Stimulated activated CD4-positive, alpha-beta T cell treated with anti-CD3 and anti-CD28 coated beads, Interleukin-1b, Interleukin-23, amount 100 ng/mL, for 24 hours (primary cell): ENCODE results near the gene CCNYL1.
"Not testable (repeated sequence)": the region's sequence is repeated elsewhere in the genome, so short reads cannot be mapped to it uniquely, and the experiment has no call there.

ENCODE experiments used
- DNase-seq, 4 experiments: peaks; one replicate each; pipeline ENCODE4 v3.0.0-alpha.2; 2020; ENCODE audit warnings: low read depth in 4 of 4, low spot score in 1 of 4

Gene CCNYL1

DNA sequence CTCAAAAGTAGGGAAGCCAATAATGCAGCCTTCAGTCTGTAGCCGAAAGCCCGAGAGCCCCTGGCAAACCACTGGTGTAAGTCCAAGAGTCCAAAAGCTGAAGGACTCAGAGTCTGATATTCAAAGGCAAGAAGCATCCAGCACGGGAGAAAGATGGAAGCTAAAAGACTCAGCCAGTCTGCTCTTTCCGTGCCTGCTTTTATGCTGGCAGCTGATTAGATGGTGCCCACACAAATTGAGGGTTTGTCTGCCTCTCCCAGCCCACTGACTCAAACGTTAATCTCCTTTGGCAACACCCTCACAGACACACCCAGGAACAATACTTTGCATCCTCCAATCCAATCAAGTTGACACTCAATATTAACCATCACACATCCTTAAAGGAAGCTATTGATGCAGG, 14.5 kb upstream of the CCNYL1 start:
- not testable (repeated sequence) for DNase-seq

DNA sequence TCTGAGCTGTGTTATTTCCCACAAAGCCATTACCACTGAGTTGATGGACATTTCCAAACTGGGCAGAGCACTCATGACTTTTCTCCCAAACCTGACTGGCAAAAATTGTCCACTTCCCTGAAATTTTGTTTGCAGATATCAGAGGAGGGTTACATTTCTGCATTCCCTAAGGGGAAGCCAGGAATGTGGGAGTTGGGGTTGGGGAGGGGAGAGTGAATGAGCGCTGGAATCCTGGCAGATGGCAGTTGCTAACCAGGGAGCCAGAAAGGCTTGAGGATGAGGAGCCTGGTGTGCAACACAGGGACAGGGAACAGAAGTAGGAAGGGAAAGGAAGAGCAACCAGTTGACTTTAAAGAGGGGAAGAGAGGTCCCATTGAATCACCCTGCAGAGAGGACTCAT, 14.0 kb upstream of the CCNYL1 start:
- DNase-seq, result no peak

DNA sequence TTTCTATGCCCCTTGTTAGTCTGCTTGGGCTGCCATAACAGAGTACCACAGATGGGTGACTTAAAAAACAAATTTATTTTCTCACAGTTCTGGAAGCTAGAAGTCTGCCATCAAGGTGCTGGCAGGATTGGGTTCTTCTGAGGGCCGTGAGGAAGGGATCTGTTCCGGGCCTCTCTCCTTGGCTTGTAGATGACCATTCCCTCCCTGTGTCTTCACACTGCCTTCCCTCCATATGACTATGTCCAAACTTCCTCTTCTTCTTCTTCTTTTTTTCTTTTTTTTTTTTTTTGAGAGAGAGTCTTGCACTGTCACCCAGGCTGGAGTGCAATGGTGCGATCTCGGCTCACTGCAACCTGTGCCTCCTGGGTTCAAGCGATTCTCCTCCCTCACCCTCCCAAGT, 13.1 kb upstream of the CCNYL1 start:
- no peak for DNase-seq

- DNase-seq, result no peak
Measured at GRCh38 chr2:207704078-207704477, 7.4 kb upstream of the CCNYL1 start.

DNA sequence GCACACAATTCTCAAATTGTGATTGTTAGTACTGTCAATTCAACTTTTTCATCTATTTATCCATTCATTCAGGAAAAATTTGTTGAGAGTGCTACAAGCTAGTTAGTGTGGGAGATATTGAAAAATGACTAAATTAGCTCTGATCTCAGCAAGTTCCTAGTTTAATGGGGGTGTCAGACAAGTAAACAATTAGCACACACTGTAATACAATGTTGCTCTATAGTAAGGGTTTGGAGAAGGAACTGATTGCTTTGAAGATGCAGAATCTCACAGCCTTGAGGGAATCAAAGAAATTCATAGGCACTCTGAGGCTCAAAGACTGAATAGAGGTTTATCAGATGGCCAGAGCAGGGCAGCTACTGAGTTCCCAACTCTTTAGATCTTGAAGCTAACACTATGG, 6.8 kb upstream of the CCNYL1 start:
- DNase-seq, result no peak

- no peak for DNase-seq
Measured at GRCh38 chr2:207706936-207707860, 4.2 kb upstream of the CCNYL1 start.

- DNase-seq, result peak; percentile 9 to 31 (median 20)
Measured at GRCh38 chr2:207711750-207712530, 500 bp downstream of the CCNYL1 start.

DNA sequence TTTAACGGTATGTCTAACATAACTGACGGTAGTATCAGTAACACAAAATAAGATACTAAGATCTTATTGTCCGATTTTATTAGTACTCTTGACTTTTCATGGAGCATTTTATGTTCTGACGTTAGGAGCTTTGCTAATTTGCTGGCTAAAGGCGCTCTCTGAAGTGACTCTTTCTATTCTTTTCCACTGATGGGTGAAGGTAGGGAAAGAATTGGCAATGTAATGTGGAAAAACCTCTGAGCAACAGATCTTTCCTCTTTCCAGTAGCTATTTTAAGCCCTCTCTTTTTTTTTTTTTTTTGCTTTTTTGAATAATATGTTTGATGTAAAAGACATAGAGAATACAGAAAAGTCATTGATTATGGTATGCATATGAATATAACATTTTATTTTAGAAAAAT, 4.6 kb downstream of the CCNYL1 start:
- DNase-seq, result no peak

DNA sequence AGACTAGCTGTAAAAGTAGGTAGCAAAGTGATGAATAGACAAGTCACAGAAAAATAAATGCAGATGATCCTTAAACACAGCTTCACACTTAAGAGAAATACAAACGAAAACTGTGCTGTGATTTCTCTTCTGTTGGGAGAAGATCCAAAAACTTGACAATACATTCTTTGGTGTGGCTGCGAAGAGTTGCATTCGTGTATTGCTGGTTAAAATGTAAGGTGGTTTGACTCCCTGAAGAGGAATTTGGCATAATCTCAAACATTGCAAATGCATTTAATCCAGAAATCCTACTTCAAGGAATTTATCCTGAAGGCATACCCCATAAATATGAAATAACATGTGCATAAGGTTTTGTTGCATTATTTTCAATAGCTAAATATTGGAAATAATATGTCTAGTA, 7.1 kb downstream of the CCNYL1 start:
- no peak for DNase-seq

DNA sequence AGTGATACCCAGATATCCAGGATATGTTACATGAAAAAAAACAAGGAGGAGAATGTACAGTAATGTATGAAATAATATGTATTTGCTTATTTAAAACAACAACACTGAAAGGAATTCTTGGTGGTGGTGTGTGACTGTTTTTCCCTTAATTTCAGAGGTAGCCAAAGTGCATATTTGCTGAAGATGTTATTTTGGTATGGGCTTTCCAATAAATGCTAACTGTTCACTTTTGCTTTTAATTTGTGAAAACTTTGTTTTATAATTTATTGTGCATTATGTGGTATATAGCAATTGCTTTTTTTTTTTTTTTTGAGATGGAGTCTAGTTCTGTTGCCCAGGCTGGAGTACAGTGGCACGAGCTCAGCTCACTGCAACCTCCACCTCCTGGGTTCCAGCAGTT, 7.6 kb downstream of the CCNYL1 start:
- no peak for DNase-seq

DNA sequence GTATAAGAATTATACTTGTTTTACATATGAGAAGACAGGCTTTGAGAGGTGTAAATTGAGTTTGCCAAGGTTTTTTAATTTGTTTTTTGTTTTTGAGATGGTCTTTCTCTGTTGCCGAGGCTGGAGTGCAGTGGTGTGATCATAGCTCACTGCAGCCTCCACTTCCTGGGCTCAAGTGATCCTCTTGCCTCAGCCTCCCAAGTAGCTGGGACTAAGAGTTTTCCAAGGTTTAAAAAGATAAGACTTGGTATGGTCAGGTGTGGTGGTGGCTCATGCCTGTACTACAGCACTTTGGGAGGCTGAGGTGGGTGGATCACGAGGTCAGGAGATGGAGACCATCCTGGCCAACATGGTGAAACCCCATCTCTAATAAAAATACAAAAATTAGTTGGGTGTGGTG, 8.2 kb downstream of the CCNYL1 start:
- not testable (repeated sequence) for DNase-seq

GRCh38 chr2:207720517-207721187, 9.2 kb downstream of the CCNYL1 start:
- no peak for DNase-seq

GRCh38 chr2:207722773-207723424, 11.5 kb downstream of the CCNYL1 start:
- DNase-seq, result no peak

DNA sequence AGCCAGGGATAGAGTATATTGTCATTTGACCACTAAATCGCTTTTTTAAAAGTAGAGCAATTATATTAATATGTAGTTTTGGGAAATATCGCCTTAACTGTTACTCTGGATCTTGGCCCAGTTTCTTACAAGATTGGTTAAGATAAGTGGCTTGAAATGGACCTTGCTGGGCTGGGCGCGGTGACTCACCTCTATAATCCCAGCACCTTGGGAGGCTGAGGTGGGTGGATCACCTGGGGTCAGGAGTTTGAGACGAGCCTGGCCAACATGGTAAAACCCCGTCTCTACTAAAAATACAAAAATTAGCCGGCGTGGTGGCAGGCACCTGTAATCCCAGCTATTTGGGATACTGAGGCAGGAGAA, 12.0 kb downstream of the CCNYL1 start:
- DNase-seq, result not testable (repeated sequence)

DNA sequence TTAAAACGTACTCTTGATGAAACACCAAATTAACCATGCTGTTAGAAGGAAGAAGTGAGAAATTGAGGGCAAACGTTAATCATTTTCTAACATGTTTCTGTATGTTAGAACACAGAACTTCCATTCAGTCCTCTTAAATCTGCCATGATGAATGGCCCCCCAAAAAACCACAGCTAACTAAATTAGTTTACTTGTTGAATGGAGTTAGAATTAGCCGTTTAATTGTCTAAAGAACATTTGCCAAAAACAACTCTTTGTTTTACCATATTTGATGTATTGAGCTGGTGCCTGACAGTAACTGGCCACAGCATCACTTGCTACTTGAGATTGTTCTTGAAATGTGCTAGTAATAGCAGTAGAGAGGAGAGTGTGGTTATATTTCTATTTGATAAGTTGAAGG, 12.7 kb downstream of the CCNYL1 start:
- no peak for DNase-seq

GRCh38 chr2:207725873-207726578, 14.6 kb downstream of the CCNYL1 start:
- DNase-seq, result no peak

- DNase-seq, result no peak
Measured at GRCh38 chr2:207727261-207727660, 15.8 kb downstream of the CCNYL1 start.

DNA sequence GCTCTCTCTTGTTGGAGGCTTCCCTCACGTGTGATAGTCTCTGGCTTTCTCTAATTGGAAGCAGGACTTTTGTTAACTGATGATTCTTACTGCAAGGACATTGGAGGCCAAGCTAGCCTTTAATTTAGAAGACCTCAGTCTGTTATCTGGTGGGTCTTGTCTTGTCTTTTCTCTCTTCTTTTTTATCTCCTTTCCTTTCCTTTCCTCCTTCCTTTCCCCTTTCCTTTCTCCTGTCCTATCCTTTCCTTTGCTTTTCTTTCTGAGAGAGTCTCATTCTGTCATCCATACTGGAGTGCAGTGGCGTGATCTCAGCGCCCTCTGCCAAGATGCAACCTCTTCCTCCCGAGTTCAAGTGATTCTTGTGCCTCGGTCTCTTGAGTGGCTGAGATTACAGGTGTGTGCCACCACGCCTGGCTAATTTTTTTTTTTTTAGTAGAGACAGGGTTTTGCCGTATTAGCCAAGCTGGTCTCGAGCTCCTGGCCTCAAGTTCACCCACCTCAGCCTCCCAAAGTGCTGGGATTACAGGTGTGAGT, 18.1 kb downstream of the CCNYL1 start:
- DNase-seq, result no peak

DNA sequence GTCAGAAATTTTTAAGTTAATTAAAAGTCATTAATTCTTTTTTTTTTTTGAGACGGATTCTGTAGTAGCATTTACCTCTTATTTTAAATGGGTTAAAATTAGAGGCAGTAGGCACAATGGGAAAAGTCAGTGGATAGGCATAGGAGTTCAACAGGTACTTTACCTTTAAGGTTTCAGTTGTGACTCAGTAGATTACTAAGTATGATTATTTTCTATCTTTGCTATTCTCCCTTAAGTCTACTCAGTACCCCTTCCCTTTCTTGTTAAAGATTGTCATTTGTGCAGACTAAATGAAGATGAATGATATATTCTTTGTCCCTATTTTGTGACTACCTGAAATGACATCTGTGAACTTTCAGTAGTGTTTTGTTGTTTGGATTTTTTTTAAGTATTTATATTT, 19.7 kb downstream of the CCNYL1 start:
- no peak for DNase-seq

DNA sequence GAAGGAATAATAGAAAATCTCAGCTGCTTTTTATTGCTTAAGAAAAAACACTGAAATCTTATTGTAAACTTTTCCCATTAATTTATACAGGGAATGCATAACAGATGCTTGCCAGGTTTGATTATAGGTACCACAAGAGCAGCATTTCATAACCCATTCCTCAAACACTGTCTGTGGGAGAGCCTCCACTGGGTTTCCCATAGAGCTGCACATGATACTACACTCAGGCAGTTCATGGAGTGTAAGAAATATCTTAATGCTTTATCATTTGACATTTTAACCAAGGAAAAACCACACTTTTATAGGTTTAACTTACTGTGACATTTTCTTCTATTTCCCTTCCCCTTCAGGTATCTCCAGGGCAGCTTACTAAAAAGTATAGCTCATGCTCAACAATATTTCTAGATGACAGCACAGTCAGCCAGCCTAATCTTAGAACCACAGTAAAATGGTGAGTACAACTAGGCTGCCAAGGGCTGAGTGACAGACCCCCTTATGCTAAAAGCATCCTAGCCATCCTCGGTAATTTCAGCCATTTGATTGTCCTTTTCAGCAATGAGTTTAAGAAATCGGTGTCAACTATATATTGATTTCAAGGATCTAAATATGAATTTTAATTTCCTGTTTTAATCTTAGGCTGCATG, 22.3 kb downstream of the CCNYL1 start:
- no peak for DNase-seq
